Esophagus squamous epithelium (tissue), 4 donors: Measurements from ENCODE around the gene DMKN.

Experiments
- CTCF ChIP-seq, 6 experiments: fragments of 450-650 bp in 4 of 6; fragments of 200-600 bp in 2 of 6; sonication (generic) in 2 of 6; IDR thresholded peaks; one replicate each; pipeline ENCODE4 v1.5.1; 2016 to 2019; ENCODE audit warnings: antibody characterized with exemption in 6 of 6, mild to moderate bottlenecking in 4 of 6, moderate library complexity in 4 of 6
- POLR2A ChIP-seq, 4 donors: fragments of 450-650 bp; IDR thresholded peaks; one replicate each; pipeline ENCODE4 v1.6.1; 2017; ENCODE audit warnings: antibody characterized with exemption in 4 of 4, mild to moderate bottlenecking in 4 of 4, moderate library complexity in 3 of 4

- TF ChIP-seq POLR2A (IDR thresholded peaks at IDR 0.05) (no peak), CTCF (IDR thresholded peaks at IDR 0.05) (no peak)
Observed at GRCh38 chr19:35511337-35511736, 2.1 kb downstream of the DMKN start.
